HG02884 (cell line): ENCODE results near the gene CFAP70.

Source experiments
- ATAC-seq: cut with Tn5 transposase; IDR thresholded peaks from one replicate; pipeline ENCODE4 v1.9.1; 2021; ENCODE audit warnings: mild to moderate bottlenecking, moderate library complexity; ENCODE audit not compliant: unreplicated experiment

The CFAP70 gene

DNA sequence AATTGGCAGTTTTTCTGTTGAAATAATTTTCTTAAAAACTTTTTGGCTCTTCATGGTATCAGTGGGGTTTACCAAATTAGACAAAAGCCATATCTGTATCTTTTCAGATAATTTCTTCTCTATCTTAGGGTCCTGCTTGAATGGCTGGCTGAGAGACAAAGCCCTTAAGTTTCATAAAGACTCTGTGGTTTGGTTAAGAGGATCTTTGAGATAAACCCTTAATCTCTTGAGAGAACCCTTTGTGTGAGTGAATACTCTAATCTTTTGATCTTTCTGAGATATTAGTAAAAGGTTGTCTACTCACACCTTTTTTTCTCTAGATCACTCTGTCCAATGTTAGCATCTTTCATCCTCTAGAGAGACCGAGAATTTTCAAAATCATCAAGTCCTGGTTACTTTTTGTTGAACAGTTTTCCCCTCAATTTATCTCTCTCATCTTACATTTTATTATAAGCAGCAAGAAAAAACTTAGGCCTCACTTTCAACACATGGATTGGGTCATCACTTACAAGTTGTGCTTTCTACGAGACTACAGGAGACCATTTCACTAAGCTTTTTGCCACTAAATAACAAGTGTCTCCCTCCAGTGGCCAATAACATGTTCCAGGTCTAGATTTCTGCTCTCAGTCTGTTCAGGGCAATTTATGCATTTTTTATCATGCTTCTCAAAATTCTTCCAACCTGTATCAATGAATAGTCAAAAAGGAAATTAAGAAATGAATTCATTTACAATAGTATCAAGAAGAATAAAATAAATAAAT lies 140.1 kb downstream of the CFAP70 start:
- ATAC-seq, result no peak

GRCh38 chr10:73217628-73218027 lies 141.0 kb downstream of the CFAP70 start:
- ATAC-seq, result no peak

- no peak for ATAC-seq
Measured at GRCh38 chr10:73215749-73216148, 142.9 kb downstream of the CFAP70 start.

GRCh38 chr10:73211106-73211811 lies 147.4 kb downstream of the CFAP70 start:
- ATAC-seq, result no peak

GRCh38 chr10:73210395-73211105 lies 148.1 kb downstream of the CFAP70 start:
- no peak for ATAC-seq

GRCh38 chr10:73209705-73210104 lies 149.0 kb downstream of the CFAP70 start:
- no peak for ATAC-seq

DNA sequence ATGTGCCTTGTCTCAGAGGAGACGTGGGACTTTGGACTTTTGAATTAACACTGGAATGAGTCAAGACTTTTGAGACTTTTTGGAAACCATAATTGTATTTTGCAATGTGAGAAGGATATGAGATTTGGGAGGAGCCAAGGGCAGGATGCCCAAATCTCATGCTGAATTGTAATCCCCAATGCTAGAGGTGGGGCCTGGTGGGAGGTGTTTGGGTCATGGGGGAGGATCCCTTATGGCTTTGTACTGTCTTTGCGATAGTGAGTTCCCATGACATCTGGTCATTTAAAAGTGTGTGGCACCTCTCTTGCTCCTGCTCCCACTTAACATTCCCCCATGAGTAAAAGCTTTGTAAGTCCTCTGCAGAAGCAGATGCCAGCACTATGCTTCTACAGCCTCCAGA lies 150.8 kb downstream of the CFAP70 start:
- ATAC-seq, result no peak

DNA sequence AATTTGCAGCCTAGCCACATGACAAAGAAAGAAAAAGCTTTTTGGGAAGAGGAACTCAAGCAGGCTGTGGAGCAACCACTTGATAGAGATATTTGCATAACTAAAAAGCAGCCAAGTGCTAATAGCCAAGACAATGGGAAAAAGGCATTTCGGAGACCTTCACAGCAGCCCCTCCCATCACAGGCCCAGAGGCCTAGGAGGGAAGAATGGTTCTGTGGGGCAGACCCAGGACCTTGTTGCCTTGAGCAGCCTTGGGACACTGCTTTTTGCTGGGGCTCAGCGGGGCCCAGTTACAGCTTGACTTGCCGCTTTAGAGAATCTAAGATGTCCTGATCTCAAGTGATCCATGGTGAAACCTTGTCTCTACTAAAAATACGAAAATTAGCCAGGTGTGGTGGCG lies 152.3 kb downstream of the CFAP70 start:
- no peak for ATAC-seq

DNA sequence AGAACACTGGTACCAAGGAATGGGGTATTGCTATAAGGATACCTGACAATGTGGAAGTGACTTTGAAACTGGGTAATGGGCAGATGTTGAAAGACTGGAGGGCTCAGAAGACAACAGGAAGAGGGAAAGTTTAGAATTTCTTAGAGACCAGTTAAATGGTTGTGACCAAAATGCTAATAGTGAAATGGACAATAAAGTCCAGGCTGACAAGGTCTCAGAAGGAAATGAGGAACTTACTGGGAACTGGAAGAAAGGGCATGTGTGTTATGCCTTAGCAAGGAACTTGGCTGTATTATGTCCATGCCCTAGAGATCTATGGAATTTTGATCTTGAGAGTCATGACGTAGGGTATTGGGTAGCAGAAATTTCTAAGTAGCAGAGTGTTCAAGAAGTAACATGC lies 152.8 kb downstream of the CFAP70 start:
- ATAC-seq, result no peak

GRCh38 chr10:73205081-73205480 lies 153.6 kb downstream of the CFAP70 start:
- no peak for ATAC-seq
